PFSK-1 (cell line): ENCODE measurements around the gene GAS7.

Experiments
- POLR2AphosphoS5 ChIP-seq: IDR thresholded peaks from 2 replicates; pipeline ENCODE4 v1.6.1; 2012; ENCODE audit warnings: low read depth, mild to moderate bottlenecking, control low read depth, low read length, moderate library complexity
- TAF1 ChIP-seq: IDR thresholded peaks from 2 replicates; pipeline ENCODE4 v1.6.1; 2012; ENCODE audit warnings: low read length, control low read depth, borderline replicate concordance; ENCODE audit not compliant: insufficient read depth
- TF ChIP-seq, protein P1 (sequence below), 2 experiments: IDR thresholded peaks; 2 replicates each; pipeline versions ENCODE4 v1.6.1 to v1.8.0; 2011 to 2012; ENCODE audit warnings: low read depth in 2 of 2, low read length in 2 of 2, control low read depth in 1 of 2, inconsistent platforms in 1 of 2, mild to moderate bottlenecking in 1 of 2, moderate library complexity in 1 of 2; ENCODE audit not compliant: insufficient read depth in 1 of 2

DNA sequence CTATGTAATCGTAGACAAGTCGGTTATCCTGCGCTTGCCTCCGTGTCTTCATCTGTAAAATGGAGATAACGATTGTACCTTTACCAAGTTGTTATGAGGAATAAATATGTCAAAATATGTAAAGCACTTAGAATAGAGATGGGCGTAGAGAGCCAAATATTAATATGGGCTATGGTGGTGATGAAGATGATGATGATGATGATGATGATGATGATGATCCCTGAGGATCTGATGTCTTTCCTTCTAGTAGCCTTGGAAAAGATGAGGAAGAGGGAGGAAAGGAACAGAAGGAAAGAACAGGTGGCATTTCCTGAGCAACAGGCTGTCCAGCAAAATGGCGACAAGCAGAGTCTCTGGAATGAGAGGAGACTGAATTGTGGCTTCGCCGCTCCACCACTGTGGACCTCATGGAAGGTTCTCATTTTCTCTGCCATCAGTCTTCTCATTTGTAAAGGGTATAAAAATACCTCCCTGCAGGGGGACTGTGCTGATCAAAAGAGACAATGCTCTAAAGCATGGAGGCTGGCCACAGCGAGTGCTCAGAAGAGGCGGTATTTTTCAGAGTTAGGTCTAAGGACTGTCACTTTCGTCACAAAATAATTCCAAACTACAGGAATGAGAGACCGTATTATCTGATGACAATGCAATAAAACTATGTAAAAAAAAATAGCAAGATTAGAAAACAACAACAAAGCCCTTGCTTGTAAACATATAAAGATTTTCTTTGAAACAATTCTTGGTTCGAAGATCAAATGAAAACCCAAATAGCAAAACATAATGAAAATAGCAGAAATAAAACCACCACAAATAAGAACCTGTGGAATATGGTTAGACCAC, 276.2 kb downstream of the GAS7 start:
- TF ChIP-seq POLR2AphosphoS5, result no peak
- TF ChIP-seq, protein P1, sequence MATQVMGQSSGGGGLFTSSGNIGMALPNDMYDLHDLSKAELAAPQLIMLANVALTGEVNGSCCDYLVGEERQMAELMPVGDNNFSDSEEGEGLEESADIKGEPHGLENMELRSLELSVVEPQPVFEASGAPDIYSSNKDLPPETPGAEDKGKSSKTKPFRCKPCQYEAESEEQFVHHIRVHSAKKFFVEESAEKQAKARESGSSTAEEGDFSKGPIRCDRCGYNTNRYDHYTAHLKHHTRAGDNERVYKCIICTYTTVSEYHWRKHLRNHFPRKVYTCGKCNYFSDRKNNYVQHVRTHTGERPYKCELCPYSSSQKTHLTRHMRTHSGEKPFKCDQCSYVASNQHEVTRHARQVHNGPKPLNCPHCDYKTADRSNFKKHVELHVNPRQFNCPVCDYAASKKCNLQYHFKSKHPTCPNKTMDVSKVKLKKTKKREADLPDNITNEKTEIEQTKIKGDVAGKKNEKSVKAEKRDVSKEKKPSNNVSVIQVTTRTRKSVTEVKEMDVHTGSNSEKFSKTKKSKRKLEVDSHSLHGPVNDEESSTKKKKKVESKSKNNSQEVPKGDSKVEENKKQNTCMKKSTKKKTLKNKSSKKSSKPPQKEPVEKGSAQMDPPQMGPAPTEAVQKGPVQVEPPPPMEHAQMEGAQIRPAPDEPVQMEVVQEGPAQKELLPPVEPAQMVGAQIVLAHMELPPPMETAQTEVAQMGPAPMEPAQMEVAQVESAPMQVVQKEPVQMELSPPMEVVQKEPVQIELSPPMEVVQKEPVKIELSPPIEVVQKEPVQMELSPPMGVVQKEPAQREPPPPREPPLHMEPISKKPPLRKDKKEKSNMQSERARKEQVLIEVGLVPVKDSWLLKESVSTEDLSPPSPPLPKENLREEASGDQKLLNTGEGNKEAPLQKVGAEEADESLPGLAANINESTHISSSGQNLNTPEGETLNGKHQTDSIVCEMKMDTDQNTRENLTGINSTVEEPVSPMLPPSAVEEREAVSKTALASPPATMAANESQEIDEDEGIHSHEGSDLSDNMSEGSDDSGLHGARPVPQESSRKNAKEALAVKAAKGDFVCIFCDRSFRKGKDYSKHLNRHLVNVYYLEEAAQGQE (IDR thresholded peaks at IDR 0.05; ENCODE audit: insufficient read depth in 1 of 2, low read depth in 2 of 2, low read length in 2 of 2), result no peak
- no peak for TF ChIP-seq TAF1
